ENCODE measurements around the gene CCN5.

CCN5 gene

GRCh38 chr20:44716309-44717106 is 1.3 kb downstream of the CCN5 start:
- no peak for DNase-seq

GRCh38 chr20:44717986-44718385 is 2.8 kb downstream of the CCN5 start:
- no peak for DNase-seq

- no peak for DNase-seq
Measured at GRCh38 chr20:44719841-44720240, 4.7 kb downstream of the CCN5 start.

GRCh38 chr20:44720621-44720996 is 5.4 kb downstream of the CCN5 start:
- no peak for DNase-seq

GRCh38 chr20:44720997-44721784 is 6.0 kb downstream of the CCN5 start:
- no peak for DNase-seq

GRCh38 chr20:44721785-44722054 is 6.6 kb downstream of the CCN5 start:
- no peak for DNase-seq

- DNase-seq, result no peak
Measured at GRCh38 chr20:44722990-44723389, 7.8 kb downstream of the CCN5 start.

DNA sequence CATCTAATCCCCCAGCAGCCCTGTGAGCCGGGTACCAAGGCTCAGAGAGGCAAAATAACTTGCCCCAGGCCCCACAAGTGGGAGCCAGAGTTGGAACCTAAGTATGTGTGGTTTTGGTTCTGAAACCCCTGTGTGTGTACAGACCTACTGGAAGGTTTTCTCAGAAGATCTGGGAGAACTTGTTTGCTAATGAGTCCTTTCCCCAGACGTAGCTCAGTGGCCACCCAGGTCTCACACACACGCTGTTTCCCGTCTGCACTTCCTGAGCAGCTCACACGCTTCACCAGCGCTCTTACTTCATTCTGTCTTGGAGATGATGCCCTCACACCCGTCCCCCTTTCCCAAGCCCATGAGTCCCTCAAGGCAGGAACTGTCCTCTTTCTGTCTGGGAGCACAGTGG is 8.2 kb downstream of the CCN5 start:
- DNase-seq, result no peak

DNA sequence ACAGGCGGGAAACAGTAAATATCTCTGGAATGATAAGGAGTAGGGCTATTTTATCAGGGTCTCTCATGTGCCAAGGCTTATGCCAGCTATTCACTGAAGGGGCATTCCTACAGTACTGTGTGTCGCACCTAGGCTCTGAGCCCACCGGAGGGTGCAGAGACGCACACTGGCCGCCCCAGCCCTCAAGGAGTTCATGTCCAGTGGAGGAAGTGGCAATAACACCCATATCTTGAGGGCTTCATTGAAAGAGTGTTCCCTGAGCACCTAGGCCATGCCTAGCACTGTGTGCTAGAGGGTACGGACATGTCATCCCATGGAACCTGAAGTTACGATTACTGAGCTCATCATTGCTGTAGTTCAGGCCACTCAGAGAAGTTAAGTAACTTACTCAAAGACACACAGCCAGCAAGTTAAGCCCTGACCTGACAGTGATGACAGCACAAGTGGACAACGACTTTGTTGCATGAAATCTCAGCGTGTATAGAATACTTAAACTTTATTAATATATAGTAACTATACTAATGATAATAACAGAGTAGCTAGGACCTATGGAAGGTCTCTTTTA is 8.7 kb downstream of the CCN5 start:
- DNase-seq, result no peak

DNA sequence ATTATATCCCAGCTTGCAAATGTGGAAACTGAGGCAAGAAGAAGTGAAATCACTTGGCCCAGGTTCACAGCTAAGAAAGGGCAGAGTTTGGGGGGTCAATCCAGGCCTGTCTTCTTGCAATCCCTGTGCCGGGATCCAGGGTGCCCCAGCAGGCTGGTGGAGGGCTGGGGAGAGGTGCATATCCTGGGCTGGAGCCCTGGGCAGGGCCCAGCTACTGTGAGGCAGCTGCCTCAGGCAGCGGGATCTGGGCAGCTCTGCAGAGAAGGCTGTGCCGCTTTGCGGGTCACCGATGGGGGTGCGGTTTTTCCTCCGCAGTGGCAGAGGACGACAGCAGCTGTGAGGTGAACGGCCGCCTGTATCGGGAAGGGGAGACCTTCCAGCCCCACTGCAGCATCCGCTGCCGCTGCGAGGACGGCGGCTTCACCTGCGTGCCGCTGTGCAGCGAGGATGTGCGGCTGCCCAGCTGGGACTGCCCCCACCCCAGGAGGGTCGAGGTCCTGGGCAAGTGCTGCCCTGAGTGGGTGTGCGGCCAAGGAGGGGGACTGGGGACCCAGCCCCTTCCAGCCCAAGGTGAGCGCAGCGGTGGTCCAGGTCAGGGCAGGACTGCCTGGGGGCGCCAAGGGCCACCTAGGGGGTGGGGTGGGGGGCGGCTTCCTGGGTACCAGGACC is 9.4 kb downstream of the CCN5 start:
- no peak for DNase-seq

- no peak for DNase-seq
Measured at GRCh38 chr20:44725837-44726236, 10.7 kb downstream of the CCN5 start.

GRCh38 chr20:44727039-44727438 is 11.9 kb downstream of the CCN5 start:
- no peak for DNase-seq

GRCh38 chr20:44727651-44728050 is 12.5 kb downstream of the CCN5 start:
- no peak for DNase-seq

DNA sequence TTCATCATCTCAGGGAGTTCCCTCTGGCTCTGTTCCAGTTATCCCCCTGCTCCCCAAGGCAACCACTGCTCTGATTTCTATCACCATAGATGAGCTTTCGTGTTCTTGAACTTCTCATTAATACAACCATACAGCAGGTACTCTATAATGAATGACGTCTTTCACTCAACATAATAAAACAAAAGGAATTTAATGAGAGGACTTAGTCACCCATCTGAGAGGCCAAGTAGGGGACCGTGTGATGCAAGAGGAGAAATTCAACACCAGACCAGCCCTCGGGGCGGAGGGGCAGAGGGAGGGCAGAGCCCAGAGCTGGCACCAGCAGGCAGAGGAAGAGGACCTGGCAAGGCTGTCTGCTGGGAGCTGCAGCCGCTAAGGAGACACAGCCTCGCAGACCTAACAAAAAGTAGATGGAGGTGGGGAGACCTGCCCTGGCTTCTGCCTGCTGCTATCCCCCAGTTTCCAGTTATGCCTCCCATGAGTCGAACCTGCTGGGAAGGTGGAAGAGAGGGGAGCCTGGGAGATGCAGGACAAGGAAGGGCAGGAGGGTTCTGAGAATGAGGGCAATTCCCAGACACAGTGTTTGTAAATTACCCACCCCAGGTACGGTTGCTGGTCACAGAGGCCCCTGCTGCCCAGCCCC is 13.8 kb downstream of the CCN5 start:
- peak; percentile 68 for DNase-seq

- DNase-seq, result no peak
Measured at GRCh38 chr20:44730441-44730840, 15.3 kb downstream of the CCN5 start.

DNA sequence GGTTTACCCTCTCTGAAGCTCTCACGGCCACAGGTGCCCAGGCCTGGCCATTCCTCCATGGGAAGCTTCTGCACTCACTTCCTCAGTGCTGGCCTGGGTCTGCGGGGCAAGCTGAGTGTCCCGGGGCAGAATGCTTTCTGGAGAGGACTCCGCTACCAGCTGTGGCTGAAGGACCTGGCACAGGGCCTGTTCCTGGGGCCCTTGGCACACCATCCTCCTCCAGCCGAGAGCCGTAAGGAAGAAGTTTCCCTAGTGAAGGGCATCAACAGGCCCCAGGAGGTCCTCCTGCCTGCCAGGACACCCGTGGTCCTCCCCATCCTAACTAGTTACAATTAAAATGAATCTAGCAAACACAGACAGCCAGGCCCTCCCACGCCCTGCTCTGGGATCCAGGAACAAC is 16.5 kb downstream of the CCN5 start:
- DNase-seq, result no peak

GRCh38 chr20:44732327-44732726 is 17.2 kb downstream of the CCN5 start:
- DNase-seq, result no peak

DNA sequence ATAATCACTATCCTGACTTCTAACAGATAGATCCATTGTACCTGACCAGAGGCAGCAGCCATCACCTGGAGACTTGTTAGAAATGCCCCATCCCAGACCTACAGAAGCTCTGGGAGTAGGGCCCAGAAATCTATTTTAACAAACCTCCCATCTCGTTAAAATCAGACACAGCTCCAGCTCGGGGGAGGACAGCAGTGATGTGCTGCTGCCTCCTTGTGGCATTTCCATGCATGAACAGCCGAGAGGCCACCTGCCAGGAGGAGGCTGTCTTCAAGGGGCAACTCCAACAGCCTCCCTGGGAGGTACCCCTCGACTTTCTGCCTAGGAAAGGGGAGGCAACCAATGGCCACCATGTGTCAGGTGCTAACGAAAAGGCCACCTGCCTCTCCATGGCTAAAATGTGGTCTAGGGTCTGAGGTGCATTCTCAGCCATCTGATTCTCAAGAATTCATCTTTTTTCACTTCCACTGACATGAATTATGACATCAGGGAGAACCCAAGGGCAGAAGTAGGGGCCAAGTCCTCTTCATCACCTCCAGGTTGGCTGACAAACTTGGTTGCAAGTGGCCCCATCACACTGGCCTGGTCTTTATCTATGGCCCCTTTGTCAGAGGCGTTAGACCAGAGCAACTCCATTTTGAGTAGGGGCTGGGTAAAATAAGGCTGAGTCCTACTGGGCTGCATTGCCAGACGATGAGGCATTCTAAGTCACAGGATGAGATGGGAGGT is 18.3 kb downstream of the CCN5 start:
- DNase-seq, result no peak

GRCh38 chr20:44734938-44735337 is 19.8 kb downstream of the CCN5 start:
- DNase-seq, result no peak

- DNase-seq, result no peak
Measured at GRCh38 chr20:44735816-44736169, 20.6 kb downstream of the CCN5 start.

DNA sequence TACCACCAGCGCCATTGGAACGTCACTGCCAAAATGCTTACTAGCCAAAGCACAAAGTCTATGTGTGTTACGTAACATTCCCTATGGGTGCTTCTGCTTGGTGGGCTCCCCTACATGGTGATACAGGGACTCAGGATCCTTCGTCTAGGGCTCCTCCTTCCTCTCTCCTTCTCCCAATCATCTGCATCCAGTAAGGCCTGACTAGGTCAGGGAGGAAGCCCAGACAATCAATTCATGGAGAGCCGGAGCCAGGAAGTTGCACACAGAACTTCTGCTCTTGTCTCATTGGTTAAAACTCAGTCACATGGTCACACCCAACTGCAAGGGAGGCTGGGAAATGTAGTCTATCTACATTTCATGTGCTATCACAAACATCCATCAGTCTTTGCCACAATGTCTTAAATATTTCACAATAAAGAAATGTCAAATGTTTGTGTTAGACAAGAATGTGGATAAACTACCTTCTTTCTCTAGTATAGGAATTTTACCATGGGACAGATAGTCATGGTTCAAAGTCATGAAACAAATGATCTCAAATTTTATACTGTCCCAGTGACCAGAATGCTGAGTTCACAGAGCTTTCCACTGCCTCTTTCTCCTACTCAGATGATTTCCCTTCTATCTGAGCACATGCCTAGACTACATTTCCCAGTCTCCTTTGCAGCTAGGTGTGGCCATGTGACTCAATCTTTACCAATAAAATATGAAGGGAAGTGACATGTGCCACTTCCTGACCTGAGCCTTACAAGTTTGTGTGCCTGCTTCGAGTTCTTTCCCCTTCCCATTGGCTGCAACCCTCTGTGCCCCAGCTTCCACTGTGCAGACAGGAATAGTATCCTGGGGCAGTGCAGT is 21.2 kb downstream of the CCN5 start:
- DNase-seq, result no peak

- no peak for DNase-seq
Measured at GRCh38 chr20:44737116-44737515, 21.9 kb downstream of the CCN5 start.

Data from GOT3 (cell line).